SK-N-SH (cell line): Measurements from ENCODE around the gene SHB. TPM values are rescaled to one million over a fixed set of nuclear protein-coding genes. Genes with fewer than 3 reads are reported as not detected.

Source experiments
- CTCF ChIA-PET: fragments of 300-600, 350-600 bp; formaldehyde crosslinking; extraction: SDS; loops from one replicate; lab custom pipeline; 2021; lab: Yijun Ruan, JAX
- POLR2A ChIA-PET: fragments of 350-600 bp; sonication (Branson Sonifier 250); formaldehyde crosslinking; extraction: SDS; loops from one replicate; lab custom pipeline; 2020; ENCODE audit warnings: antibody characterized with exemption, inconsistent platforms; lab: Yijun Ruan, JAX
- DNase-seq: peaks from one replicate; pipeline ENCODE4 v3.0.0; 2012
- H2AFZ ChIP-seq: fragments of 200-600 bp; sonication (generic); 2 replicates; pipeline ENCODE4 v1.8.1; 2016; ENCODE audit warnings: antibody characterized with exemption, mild to moderate bottlenecking, low read depth
- H3F3A ChIP-seq: fragments of 200-600 bp; sonication (generic); replicated peaks from 2 replicates; pipeline ENCODE3; 2016; ENCODE audit warnings: antibody characterized with exemption, mild to moderate bottlenecking; ENCODE audit not compliant: insufficient read depth
- H3K27ac ChIP-seq, 2 experiments: fragments of 200-500 bp in 1 of 2; fragments of 200-600 bp in 1 of 2; sonication (Bioruptor generic) in 1 of 2; sonication (generic), shearing (Covaris generic) in 1 of 2; 2 replicates each; pipeline versions ENCODE4 v1.5.1 to v1.6.1; 2014 to 2016; ENCODE audit warnings: low read depth in 2 of 2, inconsistent platforms in 1 of 2, low read length in 1 of 2, mild to moderate bottlenecking in 1 of 2, mixed read lengths in 1 of 2
- H3K27me3 ChIP-seq: fragments of 200-600 bp; sonication (generic), shearing (Covaris generic); 2 replicates; pipeline ENCODE4 v1.6.1; 2016; ENCODE audit warnings: mixed run types; ENCODE audit not compliant: insufficient read depth
- H3K36me3 ChIP-seq, 2 experiments: fragments of 200-500 bp in 1 of 2; fragments of 200-600 bp in 1 of 2; sonication (Bioruptor generic) in 1 of 2; sonication (generic) in 1 of 2; replicated peaks in 1 of 2; 2 replicates each; pipeline versions ENCODE3 to v1.5.1; 2014 to 2016; ENCODE audit warnings: low read length in 1 of 2, mild to moderate bottlenecking in 1 of 2; ENCODE audit not compliant: insufficient read depth in 2 of 2, control insufficient read depth in 1 of 2
- H3K4me1 ChIP-seq, 2 experiments: fragments of 200-500 bp in 1 of 2; fragments of 200-600 bp in 1 of 2; sonication (Bioruptor generic) in 1 of 2; sonication (generic), shearing (Covaris generic) in 1 of 2; 2 replicates each; pipeline versions ENCODE4 v1.5.1 to v1.6.1; 2014 to 2016; ENCODE audit warnings: low read depth in 1 of 2, low read length in 1 of 2, mixed run types in 1 of 2; ENCODE audit not compliant: insufficient read depth in 2 of 2, control insufficient read depth in 1 of 2
- H3K4me2 ChIP-seq: fragments of 200-600 bp; sonication (generic), shearing (Covaris generic); 2 replicates; pipeline ENCODE4 v1.6.1; 2017; ENCODE audit warnings: mixed run types
- H3K4me3 ChIP-seq, 2 experiments: fragments of 200-500 bp in 1 of 2; fragments of 200-600 bp in 1 of 2; sonication (Bioruptor generic) in 1 of 2; sonication (generic), shearing (Covaris generic) in 1 of 2; 2 replicates each; pipeline versions ENCODE4 v1.5.1 to v1.8.1; 2014 to 2016; ENCODE audit warnings: low read depth in 2 of 2, inconsistent platforms in 1 of 2, low read length in 1 of 2, mild to moderate bottlenecking in 1 of 2, mixed read lengths in 1 of 2, moderate library complexity in 1 of 2
- H3K79me2 ChIP-seq: fragments of 200-600 bp; sonication (generic); 2 replicates; pipeline ENCODE4 v1.8.1; 2017; ENCODE audit warnings: mild to moderate bottlenecking; ENCODE audit not compliant: insufficient read depth
- H3K9ac ChIP-seq: fragments of 200-600 bp; sonication (generic); 2 replicates; pipeline ENCODE4 v1.6.1; 2017; ENCODE audit warnings: mixed run types
- H3K9me2 ChIP-seq: fragments of 200-600 bp; sonication (generic); 2 replicates; pipeline ENCODE4 v1.6.1; 2017; ENCODE audit warnings: mixed run types
- H3K9me3 ChIP-seq: fragments of 200-600 bp; sonication (generic); 2 replicates; pipeline ENCODE4 v1.6.1; 2017; ENCODE audit warnings: mixed run types, mild to moderate bottlenecking, moderate library complexity
- H4K20me1 ChIP-seq: fragments of 200-600 bp; sonication (generic); 2 replicates; pipeline ENCODE4 v1.6.1; 2017; ENCODE audit warnings: mild to moderate bottlenecking, mixed run types; ENCODE audit not compliant: insufficient read depth
- EP300 ChIP-seq, 2 experiments: IDR thresholded peaks; 2 replicates each; pipeline versions ENCODE4 v1.4.0 to v1.6.1; 2012; ENCODE audit warnings: borderline replicate concordance in 1 of 2, low read depth in 1 of 2, low read length in 1 of 2
- EZH2phosphoT487 ChIP-seq: fragments of 200-600 bp; sonication (generic); IDR thresholded peaks from 2 replicates; pipeline ENCODE4 v1.6.1; 2017; ENCODE audit warnings: low read depth, mixed run types, mild to moderate bottlenecking, antibody characterized with exemption, moderate library complexity, borderline replicate concordance
- FOSL2 ChIP-seq: IDR thresholded peaks from 2 replicates; pipeline ENCODE4 v1.4.0; 2012; ENCODE audit warnings: low read depth, mild to moderate bottlenecking, moderate library complexity, borderline replicate concordance
- JUND ChIP-seq: IDR thresholded peaks from 2 replicates; pipeline ENCODE4 v1.4.0; 2012
- MAX ChIP-seq: IDR thresholded peaks from 2 replicates; pipeline ENCODE4 v1.4.0; 2012; ENCODE audit warnings: low read depth
- MEF2A ChIP-seq: IDR thresholded peaks from 2 replicates; pipeline ENCODE4 v1.4.0; 2012; ENCODE audit warnings: low read depth, borderline replicate concordance
- MXI1 ChIP-seq: IDR thresholded peaks from 2 replicates; pipeline ENCODE4 v1.6.1; 2012; ENCODE audit warnings: mild to moderate bottlenecking, low read depth, low read length, improper control_type of control experiment
- NFIC ChIP-seq: IDR thresholded peaks from 2 replicates; pipeline ENCODE4 v1.4.0; 2012; ENCODE audit warnings: borderline replicate concordance
- PBX3 ChIP-seq: IDR thresholded peaks from 2 replicates; pipeline ENCODE4; 2012
- POLR2AphosphoS5 ChIP-seq: IDR thresholded peaks from 2 replicates; pipeline ENCODE4 v1.6.1; 2012; ENCODE audit warnings: low read depth, low read length
- RCOR1 ChIP-seq: fragments of 150-350 bp; IDR thresholded peaks from 2 replicates; pipeline ENCODE4 v1.6.1; 2017; ENCODE audit warnings: antibody characterized with exemption, low read length
- RFX5 ChIP-seq: IDR thresholded peaks from 2 replicates; pipeline ENCODE4 v1.6.1; 2012; ENCODE audit warnings: mild to moderate bottlenecking, improper control_type of control experiment, low read length
- RXRA ChIP-seq: IDR thresholded peaks from 2 replicates; pipeline ENCODE4 v1.4.0; 2012; ENCODE audit warnings: low read depth, mild to moderate bottlenecking, borderline replicate concordance
- SMC3 ChIP-seq: IDR thresholded peaks from 2 replicates; pipeline ENCODE4 v1.6.1; 2012; ENCODE audit warnings: low read depth, low read length, improper control_type of control experiment
- USF1 ChIP-seq: IDR thresholded peaks from 2 replicates; pipeline ENCODE4 v1.4.0; 2012; ENCODE audit warnings: low read depth, borderline replicate concordance
- YY1 ChIP-seq: IDR thresholded peaks from 2 replicates; pipeline ENCODE4 v1.4.0; 2012; ENCODE audit warnings: low read depth, mild to moderate bottlenecking
- WGBS: methylation state at CpG from one replicate; pipeline ENCODE4 v1.1.6; 2017; ENCODE audit warnings: low lambda C conversion rate; 5-methylcytosine and 5-hydroxymethylcytosine counted together
- polyA plus RNA-seq, 3 experiments: library from polyadenylated mRNA; depleted of rRNA; stranded (reverse); fragments of >200 nt; gene quantifications; 2 replicates each; pipeline ENCODE4 v1.2.3, GENCODE V29; 2012
- TF ChIP-seq, protein P1 (sequence below): IDR thresholded peaks from 2 replicates; pipeline ENCODE4 v1.4.0; 2012; ENCODE audit warnings: low read depth, borderline replicate concordance
- TF ChIP-seq, protein P2 (sequence below): fragments of 150-350 bp; IDR thresholded peaks from 2 replicates; pipeline ENCODE4 v1.6.1; 2017; ENCODE audit warnings: antibody characterized with exemption, low read length, low read depth, borderline replicate concordance

Gene SHB
- polyA plus RNA-seq, 1 of the 3 experiments (the other 2 are of a cell fraction) = 26.0 TPM

DNA sequence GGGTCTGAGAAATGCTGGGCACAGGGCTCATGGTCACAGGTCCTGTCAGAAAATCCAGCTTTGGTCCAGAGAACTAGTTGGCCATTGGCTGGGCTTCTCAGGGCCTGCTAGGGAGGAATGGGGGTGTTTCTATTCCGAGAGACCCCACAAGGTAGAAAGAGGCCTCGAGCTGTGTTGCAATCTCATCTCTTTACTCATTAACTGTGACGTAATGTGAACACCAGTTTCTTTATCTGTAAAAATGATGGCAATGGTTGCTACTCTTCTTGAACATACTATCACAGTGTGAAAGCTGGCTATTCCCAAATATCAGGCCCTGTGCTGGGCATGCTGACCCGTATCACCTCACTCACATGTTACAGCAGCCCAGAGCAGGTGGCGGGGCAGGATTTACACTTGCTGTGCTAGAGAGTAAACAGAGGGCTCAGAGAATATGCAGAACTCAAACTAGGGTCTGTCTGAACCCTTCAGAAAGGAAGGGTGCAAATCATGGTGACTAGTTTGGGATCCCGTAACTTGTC, 129.4 kb downstream of the SHB start:
- Histone ChIP-seq H3F3A (peaks cover 48% of the 10 kb centered on the region), H2AFZ (no peak overlapping the region), H3K4me3 (0 out of 4 replicates have a peak overlapping the region, but pooled peaks of 1 of the 2 experiments have one; percentile 29)
- DNase-seq = no peak
- TF ChIP-seq PBX3 = no peak
- TF ChIP-seq MXI1 = 0 out of 2 replicates have a peak, but pooled peaks have one; percentile 10
- TF ChIP-seq, all 33 proteins: peak for 1
- Histone ChIP-seq H3K9ac (peak overlapping the region; percentile 58; the same call in 1 of the 2 replicates), H3K9me3 (no peaks in the 10 kb centered on the region), H3K36me3 (peaks cover 10% of the 10 kb centered on the region in 2 experiments), H3K79me2 (peaks cover 74% of the 10 kb centered on the region), H3K4me2 (peak overlapping the region; percentile 78), H3K4me1 (peaks cover 62 to 92% of the 10 kb centered on the region in 2 experiments), H4K20me1 (no peaks in the 10 kb centered on the region), H3K27me3 (no peaks in the 10 kb centered on the region), H3K9me2 (no peaks in the 10 kb centered on the region), H3K27ac (peak overlapping the region; percentile 94 to 100)
- CTCF ChIA-PET = interaction anchor here (1.2 to 3.5 kb wide), 3 partner anchors 17 to 27 kb away, joined by 4 to 41 read pairs (median 4); no protein-coding TSS in a partner anchor
- POLR2A ChIA-PET = interaction anchor here (1.7 kb wide), 1 partner anchor 37 kb away, joined by 5 read pairs; no protein-coding TSS in a partner anchor
- 86% methylated on average over 6 of the region's 6 CpGs for WGBS

- H3K79me2 ChIP-seq = peaks cover 85% of the 10 kb centered on the region
- H3K27me3 ChIP-seq = no peaks in the 10 kb centered on the region
- CTCF ChIA-PET = interaction anchor here (0.9 to 3.5 kb wide), 12 partner anchors 9 to 273 kb away, joined by 3 to 41 read pairs (median 4); no protein-coding TSS in a partner anchor
- H2AFZ ChIP-seq = no peak overlapping the region; the same call in 1 of the 2 replicates
- POLR2A ChIA-PET = interaction anchor here (0.6 to 1.7 kb wide), 7 partner anchors 11 to 434 kb away, joined by 3 to 6 read pairs (median 5); no protein-coding TSS in a partner anchor
- DNase-seq = peak; percentile 79
- H3F3A ChIP-seq = peaks cover 35% of the 10 kb centered on the region
- peak overlapping the region; percentile 25 to 29; a peak in 2 of 4 replicates for H3K4me3 ChIP-seq
- H3K9ac ChIP-seq = peak overlapping the region; percentile 58; the same call in 1 of the 2 replicates
- 9% methylated on average over 17 of the region's 22 CpGs for WGBS
- peak overlapping the region; percentile 94 to 100 for H3K27ac ChIP-seq
- peaks cover 12 to 15% of the 10 kb centered on the region in 2 experiments for H3K36me3 ChIP-seq
- no peaks in the 10 kb centered on the region for H4K20me1 ChIP-seq
- no peaks in the 10 kb centered on the region for H3K9me2 ChIP-seq
- H3K4me1 ChIP-seq = peaks cover 52 to 90% of the 10 kb centered on the region in 2 experiments
- peak overlapping the region; percentile 78 for H3K4me2 ChIP-seq
- no peaks in the 10 kb centered on the region for H3K9me3 ChIP-seq
- TF ChIP-seq YY1 (peak; percentile 44; the same call in 1 of the 2 replicates), EP300 (IDR thresholded peaks at IDR 0.05; ENCODE audit: borderline replicate concordance in 1 of 2, low read depth in 1 of 2, low read length in 1 of 2) (peak; percentile 62 to 66), RCOR1 (peak; percentile 64; the same call in 1 of the 2 replicates), RFX5 (no peak), FOSL2 (peak; percentile 75), MEF2A (no peak), MAX (peak; percentile 59), EZH2phosphoT487 (no peak), NFIC (no peak; the same call in 1 of the 2 replicates), USF1 (no peak), POLR2AphosphoS5 (peak; percentile 21; the same call in 1 of the 2 replicates), JUND (peak; percentile 72), SMC3 (no peak), RXRA (peak; percentile 30; the same call in 1 of the 2 replicates)
- TF ChIP-seq, protein P1, sequence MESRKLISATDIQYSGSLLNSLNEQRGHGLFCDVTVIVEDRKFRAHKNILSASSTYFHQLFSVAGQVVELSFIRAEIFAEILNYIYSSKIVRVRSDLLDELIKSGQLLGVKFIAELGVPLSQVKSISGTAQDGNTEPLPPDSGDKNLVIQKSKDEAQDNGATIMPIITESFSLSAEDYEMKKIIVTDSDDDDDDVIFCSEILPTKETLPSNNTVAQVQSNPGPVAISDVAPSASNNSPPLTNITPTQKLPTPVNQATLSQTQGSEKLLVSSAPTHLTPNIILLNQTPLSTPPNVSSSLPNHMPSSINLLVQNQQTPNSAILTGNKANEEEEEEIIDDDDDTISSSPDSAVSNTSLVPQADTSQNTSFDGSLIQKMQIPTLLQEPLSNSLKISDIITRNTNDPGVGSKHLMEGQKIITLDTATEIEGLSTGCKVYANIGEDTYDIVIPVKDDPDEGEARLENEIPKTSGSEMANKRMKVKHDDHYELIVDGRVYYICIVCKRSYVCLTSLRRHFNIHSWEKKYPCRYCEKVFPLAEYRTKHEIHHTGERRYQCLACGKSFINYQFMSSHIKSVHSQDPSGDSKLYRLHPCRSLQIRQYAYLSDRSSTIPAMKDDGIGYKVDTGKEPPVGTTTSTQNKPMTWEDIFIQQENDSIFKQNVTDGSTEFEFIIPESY = 0 out of 2 replicates have a peak, but pooled peaks have one; percentile 18
- TF ChIP-seq, protein P2, sequence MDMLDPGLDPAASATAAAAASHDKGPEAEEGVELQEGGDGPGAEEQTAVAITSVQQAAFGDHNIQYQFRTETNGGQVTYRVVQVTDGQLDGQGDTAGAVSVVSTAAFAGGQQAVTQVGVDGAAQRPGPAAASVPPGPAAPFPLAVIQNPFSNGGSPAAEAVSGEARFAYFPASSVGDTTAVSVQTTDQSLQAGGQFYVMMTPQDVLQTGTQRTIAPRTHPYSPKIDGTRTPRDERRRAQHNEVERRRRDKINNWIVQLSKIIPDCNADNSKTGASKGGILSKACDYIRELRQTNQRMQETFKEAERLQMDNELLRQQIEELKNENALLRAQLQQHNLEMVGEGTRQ = no peak
Observed at GRCh38 chr9:37938121-37938891, 130.7 kb downstream of the SHB start.
